CD1c-positive myeloid dendritic cell (primary cell): Measurements from ENCODE around the gene NSMCE3.
"Not testable (repeated sequence)": the region's sequence is repeated elsewhere in the genome, so short reads cannot be mapped to it uniquely, and the experiment has no call there.

ENCODE experiments used
- DNase-seq: peaks from one replicate; pipeline ENCODE4 v3.0.0-alpha.2; 2016; ENCODE audit errors: extremely low spot score

NSMCE3 gene

GRCh38 chr15:29270169-29270955 is 740 bp upstream of the NSMCE3 start:
- peak; percentile 44 for DNase-seq

GRCh38 chr15:29268706-29269484 is 727 bp downstream of the NSMCE3 start:
- DNase-seq = peak; percentile 27

GRCh38 chr15:29266052-29266582 is 3.5 kb downstream of the NSMCE3 start:
- no peak for DNase-seq

GRCh38 chr15:29263289-29263688 is 6.3 kb downstream of the NSMCE3 start:
- no peak for DNase-seq

- no peak for DNase-seq
Measured at GRCh38 chr15:29262738-29263137, 6.9 kb downstream of the NSMCE3 start.

GRCh38 chr15:29260896-29261295 is 8.7 kb downstream of the NSMCE3 start:
- DNase-seq = no peak

- no peak for DNase-seq
Measured at GRCh38 chr15:29259233-29259632, 10.4 kb downstream of the NSMCE3 start.

GRCh38 chr15:29252234-29252633 is 17.4 kb downstream of the NSMCE3 start:
- no peak for DNase-seq

GRCh38 chr15:29244544-29244943 is 25.1 kb downstream of the NSMCE3 start:
- DNase-seq = no peak

- DNase-seq = no peak
Measured at GRCh38 chr15:29244123-29244522, 25.5 kb downstream of the NSMCE3 start.

- no peak for DNase-seq
Measured at GRCh38 chr15:29242456-29243242, 27.0 kb downstream of the NSMCE3 start.

GRCh38 chr15:29241207-29241606 is 28.4 kb downstream of the NSMCE3 start:
- no peak for DNase-seq

- DNase-seq = no peak
Measured at GRCh38 chr15:29239395-29239794, 30.2 kb downstream of the NSMCE3 start.

- no peak for DNase-seq
Measured at GRCh38 chr15:29233566-29233965, 36.1 kb downstream of the NSMCE3 start.

- DNase-seq = no peak
Measured at GRCh38 chr15:29226436-29227208, 43.0 kb downstream of the NSMCE3 start.

- no peak for DNase-seq
Measured at GRCh38 chr15:29225534-29226234, 43.9 kb downstream of the NSMCE3 start.

- not testable (repeated sequence) for DNase-seq
Measured at GRCh38 chr15:29224987-29225363, 44.6 kb downstream of the NSMCE3 start.

GRCh38 chr15:29224235-29224986 is 45.2 kb downstream of the NSMCE3 start:
- DNase-seq = not testable (repeated sequence)

- no peak for DNase-seq
Measured at GRCh38 chr15:29223640-29224039, 46.0 kb downstream of the NSMCE3 start.
